Measurements from ENCODE around the gene USH2A.

The USH2A gene

DNA sequence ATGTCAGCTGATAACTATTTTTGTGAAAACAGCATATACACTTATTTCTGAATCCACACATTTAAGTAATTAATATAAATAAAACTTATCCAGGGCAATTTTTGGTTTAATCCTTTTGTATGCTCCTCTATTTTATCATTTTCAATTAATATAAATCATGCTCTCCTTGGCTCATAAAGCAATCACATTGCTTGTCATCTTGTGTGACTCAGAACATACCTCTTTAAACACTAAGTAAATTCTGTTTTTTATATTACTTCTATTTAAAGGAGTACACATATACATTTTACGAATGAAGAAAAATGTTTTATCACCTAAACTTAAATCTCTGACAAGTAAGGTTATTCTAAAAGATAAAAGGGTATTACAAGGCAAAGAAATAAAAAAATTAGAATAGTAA is 175.3 kb downstream of the USH2A start:
- TF ChIP-seq CTCF (IDR thresholded peaks at IDR 0.05; ENCODE audit: borderline replicate concordance, extremely low read depth, low read length, poor library complexity, severe bottlenecking) (no peak), EZH2 (IDR thresholded peaks at IDR 0.05; ENCODE audit: borderline replicate concordance, low read depth, low read length, severe bottlenecking) (no peak)
- ATAC-seq (ENCODE audit: insufficient read depth, low read depth), result no peak

DNA sequence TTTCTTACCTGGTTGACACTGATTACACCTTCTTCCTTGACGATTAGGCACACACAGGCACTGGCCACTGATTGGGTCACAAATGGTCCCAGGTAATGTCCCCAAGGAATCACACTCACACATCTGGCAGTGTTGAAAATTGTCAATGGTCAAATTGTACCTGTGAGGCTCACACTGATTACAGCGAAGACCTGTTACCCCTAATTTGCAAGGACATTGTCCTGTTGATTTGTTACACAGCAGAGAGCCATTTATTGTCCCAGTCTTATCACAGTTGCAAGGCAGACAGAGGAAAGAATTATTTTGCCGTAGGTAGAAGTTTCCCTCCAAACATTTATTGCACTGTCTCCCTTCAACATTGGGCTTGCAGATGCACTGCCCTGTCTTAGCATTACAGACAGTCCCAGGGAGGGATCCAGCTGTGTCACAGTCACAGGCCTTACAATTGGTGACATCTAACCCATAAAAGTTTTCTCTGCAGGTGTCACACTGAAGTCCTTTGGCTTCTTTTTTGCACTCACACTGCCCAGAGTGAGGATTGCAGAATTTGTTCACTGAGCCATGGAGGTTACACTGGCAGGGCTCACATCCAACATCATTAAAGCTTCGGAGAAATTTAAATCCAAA is 176.6 kb downstream of the USH2A start:
- H3K4me3 ChIP-seq (ENCODE audit: low read depth in 1 of 2, low read length in 2 of 2), result no peak overlapping the region
- H3K9me3 ChIP-seq (ENCODE audit: insufficient read depth, low read length, severe bottlenecking), result no peaks in the 10 kb centered on the region
- no peaks in the 10 kb centered on the region for H3K27me3 ChIP-seq (ENCODE audit: insufficient read depth, low read length, poor library complexity)
- H3K4me2 ChIP-seq (ENCODE audit: insufficient read depth, low read length), result no peak overlapping the region
- H3K9ac ChIP-seq (ENCODE audit: low read depth, low read length), result no peak overlapping the region
- H2AFZ ChIP-seq (ENCODE audit: low read depth, low read length), result no peak overlapping the region
- H3K36me3 ChIP-seq (ENCODE audit: insufficient read depth, low read length), result no peaks in the 10 kb centered on the region
- DNase-seq, result no peak
- H3K4me1 ChIP-seq (ENCODE audit: insufficient read depth, low read length), result no peaks in the 10 kb centered on the region
- no peak for ATAC-seq (ENCODE audit: insufficient read depth, low read depth)
- H3K79me2 ChIP-seq (ENCODE audit: insufficient read depth, low read length), result no peaks in the 10 kb centered on the region
- H4K20me1 ChIP-seq (ENCODE audit: insufficient read depth, low read length), result no peaks in the 10 kb centered on the region
- TF ChIP-seq CTCF (IDR thresholded peaks at IDR 0.05; ENCODE audit: borderline replicate concordance, extremely low read depth, low read length, poor library complexity, severe bottlenecking), result no peak
- no peak for TF ChIP-seq EZH2 (IDR thresholded peaks at IDR 0.05; ENCODE audit: borderline replicate concordance, low read depth, low read length, severe bottlenecking)
- H3K27ac ChIP-seq (ENCODE audit: low read length), result no peak overlapping the region

More for the DNA sequence above, 175.3 kb downstream of the USH2A start:
- Histone ChIP-seq H3K4me2 (ENCODE audit: insufficient read depth, low read length) (no peak overlapping the region), H4K20me1 (ENCODE audit: insufficient read depth, low read length) (no peaks in the 10 kb centered on the region), H3K27ac (ENCODE audit: low read length) (no peak overlapping the region), H3K27me3 (ENCODE audit: insufficient read depth, low read length, poor library complexity) (no peaks in the 10 kb centered on the region), H3K9me3 (ENCODE audit: insufficient read depth, low read length, severe bottlenecking) (no peaks in the 10 kb centered on the region), H3K4me1 (ENCODE audit: insufficient read depth, low read length) (no peaks in the 10 kb centered on the region), H3K9ac (ENCODE audit: low read depth, low read length) (no peak overlapping the region), H3K36me3 (ENCODE audit: insufficient read depth, low read length) (no peaks in the 10 kb centered on the region), H2AFZ (ENCODE audit: low read depth, low read length) (no peak overlapping the region), H3K79me2 (ENCODE audit: insufficient read depth, low read length) (no peaks in the 10 kb centered on the region), H3K4me3 (ENCODE audit: low read depth in 1 of 2, low read length in 2 of 2) (no peak overlapping the region)
- DNase-seq, result no peak

DNA sequence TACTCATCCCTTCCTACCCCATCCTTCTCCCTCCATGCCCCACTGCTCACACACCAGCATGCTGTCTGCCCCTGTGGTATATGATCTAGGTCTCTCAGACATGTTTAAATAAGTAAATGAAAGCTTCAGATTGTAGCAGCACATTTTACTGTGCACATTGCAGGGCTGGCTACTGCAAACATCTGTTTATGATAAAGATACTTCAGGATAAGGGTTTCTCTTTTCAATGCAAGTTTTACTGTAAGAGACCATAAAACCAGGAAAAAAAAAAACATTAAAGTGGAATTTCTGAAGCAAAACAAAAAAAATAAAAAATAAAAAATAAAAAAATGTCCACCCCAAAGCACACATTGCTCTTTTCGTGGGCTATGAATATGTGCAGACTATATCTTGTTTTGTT is 184.4 kb downstream of the USH2A start:
- H3K36me3 ChIP-seq (ENCODE audit: insufficient read depth, low read length), result no peaks in the 10 kb centered on the region
- no peak for DNase-seq
- no peak for ATAC-seq (ENCODE audit: insufficient read depth, low read depth)
- no peak overlapping the region for H3K4me2 ChIP-seq (ENCODE audit: insufficient read depth, low read length)
- H3K4me1 ChIP-seq (ENCODE audit: insufficient read depth, low read length), result no peaks in the 10 kb centered on the region
- no peaks in the 10 kb centered on the region for H3K27me3 ChIP-seq (ENCODE audit: insufficient read depth, low read length, poor library complexity)
- no peak overlapping the region for H2AFZ ChIP-seq (ENCODE audit: low read depth, low read length)
- TF ChIP-seq CTCF (IDR thresholded peaks at IDR 0.05; ENCODE audit: borderline replicate concordance, extremely low read depth, low read length, poor library complexity, severe bottlenecking) (no peak), EZH2 (IDR thresholded peaks at IDR 0.05; ENCODE audit: borderline replicate concordance, low read depth, low read length, severe bottlenecking) (no peak)
- no peaks in the 10 kb centered on the region for H4K20me1 ChIP-seq (ENCODE audit: insufficient read depth, low read length)
- no peaks in the 10 kb centered on the region for H3K79me2 ChIP-seq (ENCODE audit: insufficient read depth, low read length)
- H3K27ac ChIP-seq (ENCODE audit: low read length), result no peak overlapping the region
- no peaks in the 10 kb centered on the region for H3K9me3 ChIP-seq (ENCODE audit: insufficient read depth, low read length, severe bottlenecking)
- H3K9ac ChIP-seq (ENCODE audit: low read depth, low read length), result no peak overlapping the region
- no peak overlapping the region for H3K4me3 ChIP-seq (ENCODE audit: low read depth in 1 of 2, low read length in 2 of 2)

Measured in DND-41 (cell line).